HG03097 (cell line): ENCODE measurements around the gene GFPT1.
"Not testable (repeated sequence)": the region's sequence is repeated elsewhere in the genome, so short reads cannot be mapped to it uniquely, and the experiment has no call there.

Source experiments
- ATAC-seq: cut with Tn5 transposase; IDR thresholded peaks from one replicate; pipeline ENCODE4 v1.9.1; 2021; ENCODE audit not compliant: unreplicated experiment, low FRiP score

The GFPT1 gene

DNA sequence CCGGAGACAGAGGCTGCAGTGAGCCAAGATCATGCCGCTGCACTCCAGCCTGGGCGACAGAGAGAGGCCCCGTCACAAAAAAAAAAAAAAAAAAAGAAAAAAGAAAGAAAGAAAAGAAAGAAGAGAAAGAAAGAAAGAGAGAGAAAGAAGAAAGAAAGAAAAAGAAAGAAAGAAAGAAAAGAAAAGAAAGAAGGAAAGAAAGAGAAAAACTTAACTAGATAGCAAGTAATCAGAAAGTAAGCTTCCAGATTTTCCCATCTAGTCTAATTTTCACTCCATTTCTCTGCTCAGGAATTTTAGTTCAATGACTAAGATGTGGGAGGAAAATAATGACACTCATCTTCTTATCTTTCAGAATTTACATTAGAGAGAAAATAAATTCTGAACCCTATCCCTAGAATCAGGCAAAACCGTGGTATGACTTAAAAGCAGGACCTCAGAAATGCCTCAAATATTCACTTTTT lies 2.4 kb downstream of the GFPT1 start:
- ATAC-seq = no peak

DNA sequence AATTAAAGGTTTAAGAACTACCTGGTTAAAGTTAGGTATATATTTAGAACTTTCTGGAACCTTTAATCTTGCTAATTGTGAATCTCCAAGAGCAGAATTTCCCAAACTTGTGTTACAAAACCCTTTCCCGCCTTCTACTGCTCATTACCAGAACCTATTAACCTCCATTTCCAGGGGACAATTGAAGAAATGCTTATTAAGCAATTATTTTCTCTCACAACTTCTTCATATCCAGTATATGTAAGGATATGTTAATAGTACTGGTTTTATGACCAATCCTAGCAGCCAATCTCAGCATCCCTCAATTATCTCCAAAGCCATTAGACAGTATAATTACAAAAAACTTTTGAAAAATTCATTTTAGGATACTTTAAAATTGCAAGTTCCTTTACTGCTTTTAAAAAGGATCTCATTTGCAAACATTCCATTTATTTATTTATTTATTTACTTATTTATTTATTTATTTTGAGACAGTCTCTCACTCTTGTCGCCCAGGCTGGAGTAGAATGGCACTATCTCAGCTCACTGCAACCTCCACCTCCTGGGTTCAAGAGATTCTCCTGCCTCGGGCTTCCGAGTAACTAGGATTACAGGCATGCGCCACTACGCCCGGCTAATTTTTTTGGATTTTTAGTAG lies 3.7 kb downstream of the GFPT1 start:
- ATAC-seq = no peak

DNA sequence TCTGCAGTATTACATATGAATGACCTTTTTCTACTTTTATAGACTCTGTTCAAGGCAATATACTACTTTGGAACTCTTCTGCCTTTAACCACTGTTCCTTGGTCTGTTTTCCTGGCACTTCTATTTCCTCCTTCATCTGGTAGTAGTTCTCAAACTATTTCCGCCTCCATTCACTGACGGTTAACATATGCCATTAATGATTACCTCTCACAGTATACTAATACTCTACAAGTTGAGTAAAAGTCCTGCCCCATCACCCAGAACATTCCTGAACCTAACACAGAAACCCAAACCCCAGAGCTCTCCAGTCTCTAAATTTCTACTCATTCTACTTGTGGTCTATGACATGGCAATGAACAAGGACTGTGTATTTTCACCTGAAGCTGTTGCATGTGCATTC lies 4.5 kb downstream of the GFPT1 start:
- ATAC-seq = no peak

- ATAC-seq = no peak
These were observed 5.7 kb downstream of the GFPT1 start for GRCh38 chr2:69381337-69381737.

DNA sequence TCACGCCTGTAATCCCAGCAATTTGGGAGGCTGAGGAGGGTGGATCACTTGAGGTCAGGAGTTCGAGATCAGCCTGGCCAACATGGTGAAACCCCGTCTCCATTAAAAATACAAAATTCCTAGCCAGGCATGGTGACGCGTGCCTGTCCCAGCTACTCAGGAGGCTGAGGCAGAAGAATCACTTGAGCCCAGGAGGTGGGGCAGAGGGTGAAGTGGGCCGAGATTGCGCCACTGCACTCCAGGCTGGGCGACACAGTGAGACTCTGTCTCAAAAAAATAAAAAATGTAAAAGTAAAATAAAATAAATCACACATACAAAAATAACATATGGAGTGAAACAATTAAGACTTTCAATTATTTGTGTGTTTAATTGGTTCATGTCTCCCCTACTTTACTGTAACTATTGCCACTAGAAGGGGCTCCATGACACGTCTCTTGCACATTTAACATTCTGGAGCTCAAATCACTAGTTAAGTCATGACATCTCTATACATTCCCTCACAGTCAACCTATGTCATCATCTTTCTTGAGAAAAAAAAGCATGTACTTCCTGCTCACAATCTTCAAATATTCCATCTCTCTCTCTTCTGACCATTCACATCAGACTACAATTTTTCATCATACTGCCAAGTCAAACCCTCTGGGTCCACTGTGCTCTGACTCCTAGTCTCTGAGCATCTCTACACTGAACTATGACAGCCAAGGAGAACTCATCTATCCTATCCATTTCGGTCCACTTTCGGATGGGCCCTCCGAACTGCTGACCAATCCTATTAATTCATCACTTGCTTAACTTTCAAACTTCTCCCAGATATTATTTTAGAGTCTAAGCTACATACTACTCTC lies 6.7 kb downstream of the GFPT1 start:
- ATAC-seq = no peak

- ATAC-seq = no peak
These were observed 10.6 kb downstream of the GFPT1 start for GRCh38 chr2:69376403-69376802.

GRCh38 chr2:69375494-69376353 lies 11.3 kb downstream of the GFPT1 start:
- no peak for ATAC-seq

DNA sequence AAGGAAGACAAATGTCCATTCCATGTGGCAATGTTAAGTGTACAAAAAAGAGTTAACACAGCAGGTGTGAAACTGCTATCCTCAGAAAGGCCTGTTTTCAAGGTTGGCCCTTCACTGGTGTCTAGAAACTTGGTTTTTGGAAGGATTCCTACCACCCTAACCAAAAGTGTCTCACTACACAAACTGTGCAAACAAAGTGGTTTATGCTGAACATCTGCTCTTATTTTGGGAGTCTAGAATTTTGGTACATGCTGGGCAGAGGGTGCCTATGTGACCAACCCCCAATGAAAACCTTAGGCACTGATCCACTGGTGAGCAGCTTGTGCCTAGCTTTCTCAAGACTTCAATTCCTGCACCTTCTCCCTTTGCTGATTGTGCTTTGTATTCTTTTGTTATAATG lies 14.3 kb downstream of the GFPT1 start:
- no peak for ATAC-seq

DNA sequence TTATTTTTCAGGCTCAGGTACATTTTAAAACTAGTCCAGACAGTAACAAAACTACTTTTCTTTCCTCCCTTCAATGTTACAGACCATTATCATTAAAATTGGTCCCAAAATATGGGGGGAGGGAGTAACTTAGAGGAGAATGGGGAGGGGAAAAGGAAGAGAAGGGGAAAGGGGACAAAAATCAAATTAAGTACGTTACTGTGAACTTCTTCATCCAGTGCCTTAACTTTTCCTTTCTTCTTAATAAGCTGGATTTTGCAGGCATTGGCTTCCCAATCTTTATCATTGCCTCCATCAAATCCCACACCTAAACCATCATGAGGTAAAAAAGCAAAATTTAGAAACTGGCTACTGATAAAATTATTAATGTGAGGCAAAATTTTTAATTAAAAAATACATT lies 17.2 kb downstream of the GFPT1 start:
- no peak for ATAC-seq

- no peak for ATAC-seq
These were observed 18.4 kb downstream of the GFPT1 start for GRCh38 chr2:69368588-69368987.

DNA sequence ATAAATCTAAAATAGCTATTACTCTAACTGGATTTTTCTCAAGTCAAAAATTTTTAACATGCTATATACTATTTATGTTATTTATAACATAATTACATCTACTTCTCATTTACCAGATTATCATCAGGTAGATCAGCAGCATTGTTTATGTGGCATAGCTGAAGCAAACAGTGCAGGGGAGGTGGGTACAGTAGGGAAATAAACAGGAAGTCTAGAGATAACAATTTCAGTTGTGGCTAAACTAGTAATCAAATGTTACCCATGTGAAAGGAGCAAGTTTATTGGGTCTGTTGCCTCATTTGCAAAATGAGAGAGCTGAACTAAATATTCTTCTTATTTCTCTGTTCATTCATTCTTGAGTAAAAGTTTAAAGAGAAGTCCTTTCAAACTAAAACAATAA lies 27.7 kb downstream of the GFPT1 start:
- no peak for ATAC-seq

GRCh38 chr2:69358914-69359313 lies 28.1 kb downstream of the GFPT1 start:
- no peak for ATAC-seq

- no peak for ATAC-seq
These were observed 30.6 kb downstream of the GFPT1 start for GRCh38 chr2:69356471-69356870.

DNA sequence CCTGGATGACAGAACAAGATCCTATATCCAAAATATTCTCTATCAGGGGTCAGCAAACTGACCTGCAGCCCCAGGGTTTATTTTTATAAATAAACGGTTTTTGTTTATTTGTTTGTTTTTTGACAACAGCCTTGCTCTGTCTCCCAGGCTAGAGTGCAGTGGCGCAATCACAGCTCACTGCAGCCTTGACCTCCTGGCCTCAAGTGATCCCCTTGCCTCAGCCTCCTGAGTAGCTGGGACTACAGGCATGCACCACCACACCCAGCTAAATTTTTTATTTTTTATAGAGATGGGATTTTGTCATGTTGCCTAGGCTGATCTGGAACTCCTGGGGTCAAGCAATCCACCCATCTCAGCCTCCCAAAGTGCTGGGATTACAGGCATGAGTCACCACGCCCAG lies 32.1 kb downstream of the GFPT1 start:
- ATAC-seq = not testable (repeated sequence)

GRCh38 chr2:69353360-69353759 lies 33.7 kb downstream of the GFPT1 start:
- ATAC-seq = no peak

GRCh38 chr2:69348781-69349180 lies 38.2 kb downstream of the GFPT1 start:
- no peak for ATAC-seq

DNA sequence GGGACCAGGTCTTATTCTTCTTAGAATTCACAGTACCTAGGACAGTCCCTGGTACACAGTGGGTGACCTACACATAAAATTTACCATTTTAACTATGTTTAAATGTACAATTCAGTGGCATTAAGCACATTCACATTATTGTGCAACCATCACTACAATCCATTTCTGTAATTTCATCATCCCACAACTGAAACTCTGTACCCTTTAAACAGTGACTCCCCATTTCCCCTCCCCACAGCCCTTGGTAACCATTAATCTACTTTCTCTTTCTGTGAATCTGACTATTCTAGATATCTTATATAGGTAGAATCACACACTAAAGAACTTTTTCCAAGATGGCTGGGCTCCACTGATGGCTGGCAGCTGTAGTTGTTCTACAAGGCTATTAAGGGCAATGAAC lies 41.6 kb downstream of the GFPT1 start:
- no peak for ATAC-seq

- no peak for ATAC-seq
These were observed 42.7 kb downstream of the GFPT1 start for GRCh38 chr2:69344305-69344704.

DNA sequence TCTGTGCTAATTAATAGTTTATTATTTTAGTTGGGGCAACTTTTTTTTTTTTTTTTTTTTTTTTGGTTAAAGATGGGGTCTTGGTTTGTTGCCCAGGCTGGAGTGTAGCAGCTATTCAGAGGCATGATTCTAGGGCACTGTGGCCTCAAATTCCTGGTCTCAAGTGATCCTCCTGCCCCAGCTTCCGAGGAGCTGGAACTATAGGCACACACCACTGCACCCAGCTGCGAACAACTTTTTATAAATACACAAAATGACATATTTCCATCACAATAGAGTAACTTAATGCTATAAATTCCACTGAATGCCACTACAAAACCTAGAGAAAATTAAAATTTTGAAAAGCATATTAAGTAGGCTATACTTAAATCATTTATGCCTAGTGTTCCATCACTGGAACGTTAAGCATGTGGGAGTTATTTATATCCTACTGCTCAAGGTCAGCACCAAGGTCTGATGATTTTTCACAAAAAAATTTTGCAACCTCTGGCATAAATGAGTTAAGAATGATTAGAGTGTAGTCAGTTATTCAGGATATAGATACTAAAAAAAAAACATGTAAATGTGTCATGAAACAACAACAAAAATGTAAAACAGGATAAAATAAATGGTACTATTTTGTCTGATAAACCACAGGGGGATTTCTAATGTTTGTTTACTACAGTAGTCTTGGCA lies 46.8 kb downstream of the GFPT1 start:
- ATAC-seq = no peak

- no peak for ATAC-seq
These were observed 51.7 kb downstream of the GFPT1 start for GRCh38 chr2:69335311-69335710.

GRCh38 chr2:69333352-69333751 lies 53.7 kb downstream of the GFPT1 start:
- ATAC-seq = no peak
